ENCODE measurements around the gene EPN3. TPM values are rescaled to one million over a fixed set of nuclear protein-coding genes. Genes with fewer than 3 reads are reported as not detected.

Gene EPN3
- total RNA-seq, 1 experiment from 2014 or later, result 0.92 TPM

DNA sequence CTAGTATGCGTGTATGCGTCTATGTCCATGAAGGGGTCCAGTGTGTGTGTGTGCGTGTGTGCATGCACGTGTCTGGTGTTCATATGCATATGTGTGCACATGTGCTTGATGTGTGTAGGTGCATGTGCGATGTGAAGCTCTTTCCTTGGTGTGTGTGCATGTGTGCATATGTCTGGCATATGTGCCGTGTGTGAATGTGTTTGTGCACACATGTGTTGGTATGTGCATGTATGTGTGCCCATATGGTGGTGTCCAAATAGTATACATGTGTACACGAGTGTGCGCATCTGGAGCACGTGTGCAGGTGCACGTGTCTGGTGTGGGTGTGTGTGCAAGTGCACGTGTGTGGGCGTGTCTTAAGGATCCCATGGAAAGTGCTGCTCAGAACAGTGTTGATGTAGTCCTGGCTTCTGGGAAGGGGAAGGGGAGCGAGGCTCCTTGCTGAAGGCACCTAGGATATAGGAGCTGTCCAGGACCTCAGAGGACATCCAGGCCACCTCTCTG, 45.0 kb downstream of the EPN3 start:
- Histone ChIP-seq H3K36me3 (ENCODE audit: control insufficient read depth, insufficient read depth, low read length) (no peaks in the 10 kb centered on the region), H3K27ac (ENCODE audit: low read length) (no peak overlapping the region), H3K4me1 (ENCODE audit: control insufficient read depth, insufficient read depth, low read length) (no peaks in the 10 kb centered on the region), H3K9me3 (ENCODE audit: control insufficient read depth, insufficient read depth, low read depth, low read length) (no peaks in the 10 kb centered on the region), H3K4me3 (ENCODE audit: low read depth in 2 of 2, low read length in 2 of 2) (no peak overlapping the region), H3K27me3 (ENCODE audit: control insufficient read depth, insufficient read depth, low read length) (no peaks in the 10 kb centered on the region)
- TF ChIP-seq SIN3A (IDR thresholded peaks at IDR 0.05; ENCODE audit: borderline replicate concordance, insufficient read depth, low read depth, low read length), result no peak
- TF ChIP-seq, protein P1, sequence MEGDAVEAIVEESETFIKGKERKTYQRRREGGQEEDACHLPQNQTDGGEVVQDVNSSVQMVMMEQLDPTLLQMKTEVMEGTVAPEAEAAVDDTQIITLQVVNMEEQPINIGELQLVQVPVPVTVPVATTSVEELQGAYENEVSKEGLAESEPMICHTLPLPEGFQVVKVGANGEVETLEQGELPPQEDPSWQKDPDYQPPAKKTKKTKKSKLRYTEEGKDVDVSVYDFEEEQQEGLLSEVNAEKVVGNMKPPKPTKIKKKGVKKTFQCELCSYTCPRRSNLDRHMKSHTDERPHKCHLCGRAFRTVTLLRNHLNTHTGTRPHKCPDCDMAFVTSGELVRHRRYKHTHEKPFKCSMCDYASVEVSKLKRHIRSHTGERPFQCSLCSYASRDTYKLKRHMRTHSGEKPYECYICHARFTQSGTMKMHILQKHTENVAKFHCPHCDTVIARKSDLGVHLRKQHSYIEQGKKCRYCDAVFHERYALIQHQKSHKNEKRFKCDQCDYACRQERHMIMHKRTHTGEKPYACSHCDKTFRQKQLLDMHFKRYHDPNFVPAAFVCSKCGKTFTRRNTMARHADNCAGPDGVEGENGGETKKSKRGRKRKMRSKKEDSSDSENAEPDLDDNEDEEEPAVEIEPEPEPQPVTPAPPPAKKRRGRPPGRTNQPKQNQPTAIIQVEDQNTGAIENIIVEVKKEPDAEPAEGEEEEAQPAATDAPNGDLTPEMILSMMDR (IDR thresholded peaks at IDR 0.05), result no peak
- no peak for TF ChIP-seq TCF7L2 (IDR thresholded peaks at IDR 0.05; ENCODE audit: low read depth, low read length)
- intact Hi-C loops (cut with micrococcal nuclease; ENCODE audit: unreplicated experiment), result no loop called here
- ATAC-seq (no peak), DNase-seq (ENCODE audit: low read depth, low spot score) (no peak)
- POLR2A ChIA-PET, result no interaction called here
- in situ Hi-C loops (cut with HindIII; ENCODE audit: low pct_unique_long_range_greater_than_20kb, low sequenced_read_pairs), result no loop called here
- BruUV-seq (replicated peaks), result no TSS peak
- CTCF ChIA-PET, result no interaction called here

DNA sequence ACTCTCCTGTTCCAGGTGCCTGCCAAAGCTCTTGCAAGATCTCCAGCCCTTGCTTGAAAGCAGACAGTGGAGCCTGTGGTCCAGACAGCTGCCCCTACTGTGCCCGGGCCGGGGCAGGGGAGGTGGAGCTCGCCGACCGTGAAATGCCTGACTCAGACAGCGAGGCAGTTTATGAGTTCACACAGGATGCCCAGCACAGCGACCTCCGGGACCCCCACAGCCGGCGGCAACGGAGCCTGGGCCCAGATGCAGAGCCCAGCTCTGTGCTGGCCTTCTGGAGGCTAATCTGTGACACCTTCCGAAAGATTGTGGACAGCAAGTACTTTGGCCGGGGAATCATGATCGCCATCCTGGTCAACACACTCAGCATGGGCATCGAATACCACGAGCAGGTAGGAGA, 45.6 kb downstream of the EPN3 start:
- no peak for DNase-seq (ENCODE audit: low read depth, low spot score)
- Histone ChIP-seq H3K27ac (ENCODE audit: low read length) (no peak overlapping the region), H3K36me3 (ENCODE audit: control insufficient read depth, insufficient read depth, low read length) (no peaks in the 10 kb centered on the region), H3K4me1 (ENCODE audit: control insufficient read depth, insufficient read depth, low read length) (no peaks in the 10 kb centered on the region), H3K9me3 (ENCODE audit: control insufficient read depth, insufficient read depth, low read depth, low read length) (no peaks in the 10 kb centered on the region), H3K27me3 (ENCODE audit: control insufficient read depth, insufficient read depth, low read length) (no peaks in the 10 kb centered on the region), H3K4me3 (ENCODE audit: low read depth in 2 of 2, low read length in 2 of 2) (no peak overlapping the region)
- ChIA-PET CTCF (no interaction called here), POLR2A (no interaction called here)
- BruUV-seq (replicated peaks), result no TSS peak
- in situ Hi-C loops (cut with HindIII; ENCODE audit: low pct_unique_long_range_greater_than_20kb, low sequenced_read_pairs) (no loop called here), intact Hi-C loops (cut with micrococcal nuclease; ENCODE audit: unreplicated experiment) (no loop called here)
- no peak for ATAC-seq
- TF ChIP-seq TCF7L2 (IDR thresholded peaks at IDR 0.05; ENCODE audit: low read depth, low read length) (no peak), POLR2AphosphoS5 (IDR thresholded peaks at IDR 0.05; ENCODE audit: low read depth, low read length) (no peak), SIN3A (IDR thresholded peaks at IDR 0.05; ENCODE audit: borderline replicate concordance, insufficient read depth, low read depth, low read length) (no peak)
- TF ChIP-seq, protein P2, sequence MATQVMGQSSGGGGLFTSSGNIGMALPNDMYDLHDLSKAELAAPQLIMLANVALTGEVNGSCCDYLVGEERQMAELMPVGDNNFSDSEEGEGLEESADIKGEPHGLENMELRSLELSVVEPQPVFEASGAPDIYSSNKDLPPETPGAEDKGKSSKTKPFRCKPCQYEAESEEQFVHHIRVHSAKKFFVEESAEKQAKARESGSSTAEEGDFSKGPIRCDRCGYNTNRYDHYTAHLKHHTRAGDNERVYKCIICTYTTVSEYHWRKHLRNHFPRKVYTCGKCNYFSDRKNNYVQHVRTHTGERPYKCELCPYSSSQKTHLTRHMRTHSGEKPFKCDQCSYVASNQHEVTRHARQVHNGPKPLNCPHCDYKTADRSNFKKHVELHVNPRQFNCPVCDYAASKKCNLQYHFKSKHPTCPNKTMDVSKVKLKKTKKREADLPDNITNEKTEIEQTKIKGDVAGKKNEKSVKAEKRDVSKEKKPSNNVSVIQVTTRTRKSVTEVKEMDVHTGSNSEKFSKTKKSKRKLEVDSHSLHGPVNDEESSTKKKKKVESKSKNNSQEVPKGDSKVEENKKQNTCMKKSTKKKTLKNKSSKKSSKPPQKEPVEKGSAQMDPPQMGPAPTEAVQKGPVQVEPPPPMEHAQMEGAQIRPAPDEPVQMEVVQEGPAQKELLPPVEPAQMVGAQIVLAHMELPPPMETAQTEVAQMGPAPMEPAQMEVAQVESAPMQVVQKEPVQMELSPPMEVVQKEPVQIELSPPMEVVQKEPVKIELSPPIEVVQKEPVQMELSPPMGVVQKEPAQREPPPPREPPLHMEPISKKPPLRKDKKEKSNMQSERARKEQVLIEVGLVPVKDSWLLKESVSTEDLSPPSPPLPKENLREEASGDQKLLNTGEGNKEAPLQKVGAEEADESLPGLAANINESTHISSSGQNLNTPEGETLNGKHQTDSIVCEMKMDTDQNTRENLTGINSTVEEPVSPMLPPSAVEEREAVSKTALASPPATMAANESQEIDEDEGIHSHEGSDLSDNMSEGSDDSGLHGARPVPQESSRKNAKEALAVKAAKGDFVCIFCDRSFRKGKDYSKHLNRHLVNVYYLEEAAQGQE (IDR thresholded peaks at IDR 0.05; ENCODE audit: insufficient read depth in 1 of 2, low read depth in 2 of 2, low read length in 1 of 2), result no peak
- TF ChIP-seq, protein P1 (IDR thresholded peaks at IDR 0.05), result no peak

Measured in Panc1 (cell line).